ENCODE measurements around the gene SATL1. TPM values are rescaled to one million over a fixed set of nuclear protein-coding genes. Genes with fewer than 3 reads are reported as not detected.

The SATL1 gene
- total and polyA plus RNA-seq, 2 of the 13 experiments (the other 11 are each of a cell fraction or from before 2014, with no cell fraction given): not detected

DNA sequence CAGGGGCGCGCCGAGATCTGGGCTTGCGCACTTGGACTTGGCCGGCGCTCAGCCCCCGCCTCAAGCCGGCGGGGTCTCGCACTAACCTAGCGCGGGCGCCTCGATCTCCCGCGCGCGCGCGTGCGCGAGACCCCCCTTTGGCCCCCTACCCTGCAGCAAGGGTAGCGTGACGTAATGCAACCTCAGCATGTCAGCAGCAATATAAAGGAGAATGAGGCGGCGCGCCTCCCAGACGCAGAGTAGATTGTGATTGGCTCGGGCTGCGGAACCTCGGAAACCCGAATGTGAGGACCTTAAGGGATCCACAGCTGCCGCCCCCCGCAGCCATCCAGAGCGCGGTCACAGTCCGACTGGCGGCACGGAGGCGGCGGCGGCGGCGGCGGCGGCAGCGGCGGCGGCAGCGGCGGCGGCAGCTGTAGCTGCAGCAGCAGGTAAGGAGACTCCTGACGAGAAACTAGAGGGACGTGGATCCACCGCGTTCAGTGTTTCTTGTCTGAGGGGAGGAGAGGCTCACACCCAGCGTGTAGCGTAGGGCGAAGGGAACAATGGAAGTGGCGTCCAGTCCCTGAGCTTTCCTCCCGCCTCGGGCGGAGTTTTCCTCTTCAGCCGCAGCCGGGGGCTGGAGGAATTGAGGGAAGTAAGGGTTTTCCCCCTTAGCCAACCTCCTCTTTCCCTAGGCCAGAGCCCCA lies at the start of gene SATL1, which contains the start of gene ZNF711 (continued):
- TF ChIP-seq, protein P1, sequence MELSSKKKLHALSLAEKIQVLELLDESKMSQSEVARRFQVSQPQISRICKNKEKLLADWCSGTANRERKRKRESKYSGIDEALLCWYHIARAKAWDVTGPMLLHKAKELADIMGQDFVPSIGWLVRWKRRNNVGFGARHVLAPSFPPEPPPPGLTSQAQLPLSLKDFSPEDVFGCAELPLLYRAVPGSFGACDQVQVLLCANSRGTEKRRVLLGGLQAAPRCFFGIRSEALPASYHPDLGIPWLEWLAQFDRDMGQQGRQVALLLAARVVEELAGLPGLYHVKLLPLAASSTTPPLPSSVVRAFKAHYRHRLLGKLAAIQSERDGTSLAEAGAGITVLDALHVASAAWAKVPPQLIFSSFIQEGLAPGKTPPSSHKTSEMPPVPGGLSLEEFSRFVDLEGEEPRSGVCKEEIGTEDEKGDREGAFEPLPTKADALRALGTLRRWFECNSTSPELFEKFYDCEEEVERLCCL (CRISPR knock-in tag; IDR thresholded peaks at IDR 0.05; ENCODE audit: borderline replicate concordance): no peak
- TF ChIP-seq, protein P2, sequence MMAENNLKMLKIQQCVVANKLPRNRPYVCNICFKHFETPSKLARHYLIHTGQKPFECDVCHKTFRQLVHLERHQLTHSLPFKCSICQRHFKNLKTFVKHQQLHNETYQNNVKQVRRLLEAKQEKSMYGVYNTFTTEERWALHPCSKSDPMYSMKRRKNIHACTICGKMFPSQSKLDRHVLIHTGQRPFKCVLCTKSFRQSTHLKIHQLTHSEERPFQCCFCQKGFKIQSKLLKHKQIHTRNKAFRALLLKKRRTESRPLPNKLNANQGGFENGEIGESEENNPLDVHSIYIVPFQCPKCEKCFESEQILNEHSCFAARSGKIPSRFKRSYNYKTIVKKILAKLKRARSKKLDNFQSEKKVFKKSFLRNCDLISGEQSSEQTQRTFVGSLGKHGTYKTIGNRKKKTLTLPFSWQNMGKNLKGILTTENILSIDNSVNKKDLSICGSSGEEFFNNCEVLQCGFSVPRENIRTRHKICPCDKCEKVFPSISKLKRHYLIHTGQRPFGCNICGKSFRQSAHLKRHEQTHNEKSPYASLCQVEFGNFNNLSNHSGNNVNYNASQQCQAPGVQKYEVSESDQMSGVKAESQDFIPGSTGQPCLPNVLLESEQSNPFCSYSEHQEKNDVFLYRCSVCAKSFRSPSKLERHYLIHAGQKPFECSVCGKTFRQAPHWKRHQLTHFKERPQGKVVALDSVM (CRISPR knock-in tag; IDR thresholded peaks at IDR 0.05): no peak
- TF ChIP-seq HHEX (CRISPR knock-in tag; IDR thresholded peaks at IDR 0.05) (no peak), SRY (CRISPR knock-in tag; IDR thresholded peaks at IDR 0.05) (no peak), SALL1 (CRISPR knock-in tag; IDR thresholded peaks at IDR 0.05) (no peak), SSRP1 (CRISPR knock-in tag; IDR thresholded peaks at IDR 0.05) (no peak), ZNF142 (CRISPR knock-in tag; IDR thresholded peaks at IDR 0.05) (no peak), MXD1 (CRISPR knock-in tag; IDR thresholded peaks at IDR 0.05) (no peak), TCF7 (IDR thresholded peaks at IDR 0.05; ENCODE audit: low read depth) (no peak)
- TF ChIP-seq, protein P3, sequence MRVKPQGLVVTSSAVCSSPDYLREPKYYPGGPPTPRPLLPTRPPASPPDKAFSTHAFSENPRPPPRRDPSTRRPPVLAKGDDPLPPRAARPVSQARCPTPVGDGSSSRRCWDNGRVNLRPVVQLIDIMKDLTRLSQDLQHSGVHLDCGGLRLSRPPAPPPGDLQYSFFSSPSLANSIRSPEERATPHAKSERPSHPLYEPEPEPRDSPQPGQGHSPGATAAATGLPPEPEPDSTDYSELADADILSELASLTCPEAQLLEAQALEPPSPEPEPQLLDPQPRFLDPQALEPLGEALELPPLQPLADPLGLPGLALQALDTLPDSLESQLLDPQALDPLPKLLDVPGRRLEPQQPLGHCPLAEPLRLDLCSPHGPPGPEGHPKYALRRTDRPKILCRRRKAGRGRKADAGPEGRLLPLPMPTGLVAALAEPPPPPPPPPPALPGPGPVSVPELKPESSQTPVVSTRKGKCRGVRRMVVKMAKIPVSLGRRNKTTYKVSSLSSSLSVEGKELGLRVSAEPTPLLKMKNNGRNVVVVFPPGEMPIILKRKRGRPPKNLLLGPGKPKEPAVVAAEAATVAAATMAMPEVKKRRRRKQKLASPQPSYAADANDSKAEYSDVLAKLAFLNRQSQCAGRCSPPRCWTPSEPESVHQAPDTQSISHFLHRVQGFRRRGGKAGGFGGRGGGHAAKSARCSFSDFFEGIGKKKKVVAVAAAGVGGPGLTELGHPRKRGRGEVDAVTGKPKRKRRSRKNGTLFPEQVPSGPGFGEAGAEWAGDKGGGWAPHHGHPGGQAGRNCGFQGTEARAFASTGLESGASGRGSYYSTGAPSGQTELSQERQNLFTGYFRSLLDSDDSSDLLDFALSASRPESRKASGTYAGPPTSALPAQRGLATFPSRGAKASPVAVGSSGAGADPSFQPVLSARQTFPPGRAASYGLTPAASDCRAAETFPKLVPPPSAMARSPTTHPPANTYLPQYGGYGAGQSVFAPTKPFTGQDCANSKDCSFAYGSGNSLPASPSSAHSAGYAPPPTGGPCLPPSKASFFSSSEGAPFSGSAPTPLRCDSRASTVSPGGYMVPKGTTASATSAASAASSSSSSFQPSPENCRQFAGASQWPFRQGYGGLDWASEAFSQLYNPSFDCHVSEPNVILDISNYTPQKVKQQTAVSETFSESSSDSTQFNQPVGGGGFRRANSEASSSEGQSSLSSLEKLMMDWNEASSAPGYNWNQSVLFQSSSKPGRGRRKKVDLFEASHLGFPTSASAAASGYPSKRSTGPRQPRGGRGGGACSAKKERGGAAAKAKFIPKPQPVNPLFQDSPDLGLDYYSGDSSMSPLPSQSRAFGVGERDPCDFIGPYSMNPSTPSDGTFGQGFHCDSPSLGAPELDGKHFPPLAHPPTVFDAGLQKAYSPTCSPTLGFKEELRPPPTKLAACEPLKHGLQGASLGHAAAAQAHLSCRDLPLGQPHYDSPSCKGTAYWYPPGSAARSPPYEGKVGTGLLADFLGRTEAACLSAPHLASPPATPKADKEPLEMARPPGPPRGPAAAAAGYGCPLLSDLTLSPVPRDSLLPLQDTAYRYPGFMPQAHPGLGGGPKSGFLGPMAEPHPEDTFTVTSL (CRISPR knock-in tag; IDR thresholded peaks at IDR 0.05; ENCODE audit: borderline replicate concordance): no peak
- TF ChIP-seq, protein P4, sequence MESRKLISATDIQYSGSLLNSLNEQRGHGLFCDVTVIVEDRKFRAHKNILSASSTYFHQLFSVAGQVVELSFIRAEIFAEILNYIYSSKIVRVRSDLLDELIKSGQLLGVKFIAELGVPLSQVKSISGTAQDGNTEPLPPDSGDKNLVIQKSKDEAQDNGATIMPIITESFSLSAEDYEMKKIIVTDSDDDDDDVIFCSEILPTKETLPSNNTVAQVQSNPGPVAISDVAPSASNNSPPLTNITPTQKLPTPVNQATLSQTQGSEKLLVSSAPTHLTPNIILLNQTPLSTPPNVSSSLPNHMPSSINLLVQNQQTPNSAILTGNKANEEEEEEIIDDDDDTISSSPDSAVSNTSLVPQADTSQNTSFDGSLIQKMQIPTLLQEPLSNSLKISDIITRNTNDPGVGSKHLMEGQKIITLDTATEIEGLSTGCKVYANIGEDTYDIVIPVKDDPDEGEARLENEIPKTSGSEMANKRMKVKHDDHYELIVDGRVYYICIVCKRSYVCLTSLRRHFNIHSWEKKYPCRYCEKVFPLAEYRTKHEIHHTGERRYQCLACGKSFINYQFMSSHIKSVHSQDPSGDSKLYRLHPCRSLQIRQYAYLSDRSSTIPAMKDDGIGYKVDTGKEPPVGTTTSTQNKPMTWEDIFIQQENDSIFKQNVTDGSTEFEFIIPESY (CRISPR knock-in tag; IDR thresholded peaks at IDR 0.05): no peak

Data from HepG2 (cell line).